Parathyroid adenoma (tissue), 2 donors: ENCODE measurements around the gene FGFR2.

Source experiments
- H2AFZ ChIP-seq: fragments of 300-600 bp; sonication (generic); one replicate; pipeline ENCODE4 v1.7.0; 2017; ENCODE audit warnings: antibody characterized with exemption, mild to moderate bottlenecking
- H3K27ac ChIP-seq: fragments of 300-600 bp; sonication (generic); one replicate; pipeline ENCODE4 v1.7.0; 2017
- H3K27me3 ChIP-seq: fragments of 300-600 bp; sonication (generic); one replicate; pipeline ENCODE4 v1.7.0; 2017; ENCODE audit warnings: low read length; ENCODE audit not compliant: control insufficient read depth, insufficient read depth
- H3K36me3 ChIP-seq: fragments of 300-600 bp; sonication (generic); one replicate; pipeline ENCODE4 v1.7.0; 2017; ENCODE audit warnings: low read length; ENCODE audit not compliant: control insufficient read depth, insufficient read depth
- H3K4me1 ChIP-seq: fragments of 300-600 bp; sonication (generic); one replicate; pipeline ENCODE4 v1.7.0; 2017; ENCODE audit warnings: control low read depth
- H3K4me2 ChIP-seq: fragments of 300-600 bp; sonication (generic); one replicate; pipeline ENCODE4 v1.7.0; 2017; ENCODE audit warnings: low read length
- H3K4me3 ChIP-seq: fragments of 300-600 bp; sonication (generic); one replicate; pipeline ENCODE4 v1.7.0; 2017; ENCODE audit warnings: low read depth, low read length
- H3K79me2 ChIP-seq: fragments of 300-600 bp; sonication (generic); one replicate; pipeline ENCODE4 v1.7.0; 2017; ENCODE audit warnings: control low read depth
- H3K9ac ChIP-seq: fragments of 300-600 bp; sonication (generic); one replicate; pipeline ENCODE4 v1.7.0; 2017; ENCODE audit warnings: mild to moderate bottlenecking
- H3K9me3 ChIP-seq: fragments of 300-600 bp; sonication (generic); one replicate; pipeline ENCODE4 v1.7.0; 2017; ENCODE audit warnings: low read length; ENCODE audit not compliant: control insufficient read depth
- TF ChIP-seq, protein P1 (sequence below): fragments of 300-600 bp; sonication (generic); IDR thresholded peaks from one replicate; pipeline ENCODE4 v1.7.0; 2017; ENCODE audit warnings: antibody characterized with exemption, mild to moderate bottlenecking
- donor health status: primary hyperparathyroidism.

The FGFR2 gene

GRCh38 chr10:121544301-121544869 lies 53.9 kb downstream of the FGFR2 start:
- H3K36me3 ChIP-seq: no peaks in the 10 kb centered on the region
- H3K79me2 ChIP-seq: no peaks in the 10 kb centered on the region
- no peak overlapping the region for H3K4me2 ChIP-seq
- H3K9ac ChIP-seq: no peak overlapping the region
- H3K27ac ChIP-seq: no peak overlapping the region
- H3K4me3 ChIP-seq: no peak overlapping the region
- H3K9me3 ChIP-seq: no peaks in the 10 kb centered on the region
- no peaks in the 10 kb centered on the region for H3K4me1 ChIP-seq
- no peaks in the 10 kb centered on the region for H3K27me3 ChIP-seq
- TF ChIP-seq, protein P1, sequence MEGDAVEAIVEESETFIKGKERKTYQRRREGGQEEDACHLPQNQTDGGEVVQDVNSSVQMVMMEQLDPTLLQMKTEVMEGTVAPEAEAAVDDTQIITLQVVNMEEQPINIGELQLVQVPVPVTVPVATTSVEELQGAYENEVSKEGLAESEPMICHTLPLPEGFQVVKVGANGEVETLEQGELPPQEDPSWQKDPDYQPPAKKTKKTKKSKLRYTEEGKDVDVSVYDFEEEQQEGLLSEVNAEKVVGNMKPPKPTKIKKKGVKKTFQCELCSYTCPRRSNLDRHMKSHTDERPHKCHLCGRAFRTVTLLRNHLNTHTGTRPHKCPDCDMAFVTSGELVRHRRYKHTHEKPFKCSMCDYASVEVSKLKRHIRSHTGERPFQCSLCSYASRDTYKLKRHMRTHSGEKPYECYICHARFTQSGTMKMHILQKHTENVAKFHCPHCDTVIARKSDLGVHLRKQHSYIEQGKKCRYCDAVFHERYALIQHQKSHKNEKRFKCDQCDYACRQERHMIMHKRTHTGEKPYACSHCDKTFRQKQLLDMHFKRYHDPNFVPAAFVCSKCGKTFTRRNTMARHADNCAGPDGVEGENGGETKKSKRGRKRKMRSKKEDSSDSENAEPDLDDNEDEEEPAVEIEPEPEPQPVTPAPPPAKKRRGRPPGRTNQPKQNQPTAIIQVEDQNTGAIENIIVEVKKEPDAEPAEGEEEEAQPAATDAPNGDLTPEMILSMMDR: no peak
- H2AFZ ChIP-seq: no peak overlapping the region

GRCh38 chr10:121543545-121543944 lies 54.7 kb downstream of the FGFR2 start:
- Histone ChIP-seq H3K4me2 (no peak overlapping the region), H2AFZ (no peak overlapping the region), H3K27ac (no peak overlapping the region), H3K27me3 (no peaks in the 10 kb centered on the region), H3K36me3 (no peaks in the 10 kb centered on the region), H3K9me3 (no peaks in the 10 kb centered on the region), H3K79me2 (no peaks in the 10 kb centered on the region), H3K4me1 (no peaks in the 10 kb centered on the region), H3K9ac (no peak overlapping the region), H3K4me3 (no peak overlapping the region)
- TF ChIP-seq, protein P1: no peak

DNA sequence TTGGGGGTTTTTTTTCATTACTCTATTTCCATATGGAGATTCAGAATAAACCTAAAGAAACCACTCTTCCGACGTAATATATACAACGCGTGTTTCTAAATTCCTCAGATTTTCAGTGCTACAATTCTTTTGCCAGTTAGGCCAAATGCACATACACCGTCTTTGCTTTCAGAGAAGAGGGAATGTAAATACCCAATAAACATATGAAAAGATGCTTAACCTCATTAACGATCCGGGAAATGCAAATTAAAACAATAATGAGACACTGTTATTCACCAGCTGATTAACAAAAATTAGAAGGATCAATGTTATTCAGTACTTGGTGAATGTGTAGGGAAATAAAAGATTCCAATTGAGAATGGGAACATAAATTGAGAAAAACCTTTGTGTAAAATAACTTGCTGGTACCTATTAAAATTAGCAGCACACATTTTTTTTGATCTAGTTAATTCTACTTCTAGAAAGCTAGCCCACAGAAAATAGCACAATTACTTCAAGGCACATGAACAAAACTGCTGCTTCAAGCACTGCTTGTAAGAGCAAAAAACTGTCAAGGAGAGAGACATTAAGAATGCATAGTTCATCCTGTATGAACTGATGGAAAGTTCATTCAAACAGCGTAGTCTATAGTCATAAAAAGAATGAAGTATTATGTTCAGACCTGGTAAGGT lies 56.7 kb downstream of the FGFR2 start:
- no peak overlapping the region for H3K9ac ChIP-seq
- H3K27me3 ChIP-seq: no peaks in the 10 kb centered on the region
- TF ChIP-seq, protein P1: no peak
- H3K4me3 ChIP-seq: no peak overlapping the region
- no peaks in the 10 kb centered on the region for H3K36me3 ChIP-seq
- no peak overlapping the region for H2AFZ ChIP-seq
- no peaks in the 10 kb centered on the region for H3K4me1 ChIP-seq
- no peak overlapping the region for H3K4me2 ChIP-seq
- no peak overlapping the region for H3K27ac ChIP-seq
- no peaks in the 10 kb centered on the region for H3K79me2 ChIP-seq
- H3K9me3 ChIP-seq: no peaks in the 10 kb centered on the region

DNA sequence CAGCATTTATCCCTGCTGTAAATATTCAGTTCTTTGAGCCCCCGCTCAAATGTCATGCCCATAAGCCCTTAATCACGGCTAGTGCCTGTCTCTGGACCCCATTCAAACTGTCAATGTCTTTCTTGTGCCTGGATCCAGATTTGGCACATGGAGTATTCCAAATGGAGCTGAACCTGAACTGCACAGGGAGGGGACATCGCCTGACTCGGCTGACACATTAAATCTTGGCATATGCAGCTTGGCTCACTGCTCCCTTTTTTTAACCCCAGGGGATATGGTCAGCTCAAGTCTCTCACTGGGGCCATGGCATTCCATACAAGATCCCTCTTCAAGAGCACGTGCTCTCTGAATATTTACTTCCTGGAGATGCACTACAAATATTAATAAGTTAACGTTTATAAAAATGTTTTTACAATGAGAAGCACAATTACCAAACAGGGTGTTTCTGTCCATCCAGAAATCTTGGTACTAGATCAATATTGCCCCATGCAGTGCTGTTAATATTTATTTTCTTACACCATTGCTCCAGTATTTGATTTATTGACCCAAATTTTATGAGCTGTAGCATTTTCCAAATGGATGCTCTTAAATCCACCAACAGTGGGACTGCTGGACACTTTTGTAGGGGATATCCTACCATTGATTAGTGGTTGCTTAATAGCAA lies 57.4 kb downstream of the FGFR2 start:
- Histone ChIP-seq H3K9ac (no peak overlapping the region), H3K27ac (no peak overlapping the region), H3K4me3 (no peak overlapping the region), H3K4me2 (no peak overlapping the region), H3K79me2 (no peaks in the 10 kb centered on the region), H2AFZ (no peak overlapping the region), H3K36me3 (no peaks in the 10 kb centered on the region), H3K27me3 (no peaks in the 10 kb centered on the region), H3K9me3 (no peaks in the 10 kb centered on the region), H3K4me1 (no peaks in the 10 kb centered on the region)
- TF ChIP-seq, protein P1: no peak
